T-helper 2 cell treated with Interferon-gamma antibody and Interleukin-4, amounts not matched to agents 5 μg/mL and 100 μg/mL, for 36 hours (primary cell): Measurements from ENCODE around the gene ZNF441.
"Not testable (repeated sequence)": the region's sequence is repeated elsewhere in the genome, so short reads cannot be mapped to it uniquely, and the experiment has no call there.

Source experiments
- DNase-seq: peaks from one replicate; pipeline ENCODE4 v3.0.0; 2021; ENCODE audit warnings: low spot score
- H3K27ac Mint-ChIP-seq: one replicate; pipeline ENCODE4 v1.8.0; 2021; ENCODE audit warnings: mild to moderate bottlenecking, mixed read lengths
- H3K27me3 Mint-ChIP-seq: one replicate; pipeline ENCODE4 v1.8.0; 2021; ENCODE audit warnings: low read depth, mixed read lengths
- H3K36me3 Mint-ChIP-seq: one replicate; pipeline ENCODE4 v1.8.0; 2021; ENCODE audit warnings: low read depth, mixed read lengths
- H3K4me1 Mint-ChIP-seq: one replicate; pipeline ENCODE4 v1.8.0; 2021; ENCODE audit warnings: low read depth, mixed read lengths
- H3K4me3 Mint-ChIP-seq: one replicate; pipeline ENCODE4 v1.8.0; 2022; ENCODE audit warnings: mild to moderate bottlenecking, moderate library complexity, mixed read lengths
- H3K9me3 Mint-ChIP-seq: one replicate; pipeline ENCODE4 v1.8.0; 2021; ENCODE audit warnings: mixed read lengths

The ZNF441 gene

DNA sequence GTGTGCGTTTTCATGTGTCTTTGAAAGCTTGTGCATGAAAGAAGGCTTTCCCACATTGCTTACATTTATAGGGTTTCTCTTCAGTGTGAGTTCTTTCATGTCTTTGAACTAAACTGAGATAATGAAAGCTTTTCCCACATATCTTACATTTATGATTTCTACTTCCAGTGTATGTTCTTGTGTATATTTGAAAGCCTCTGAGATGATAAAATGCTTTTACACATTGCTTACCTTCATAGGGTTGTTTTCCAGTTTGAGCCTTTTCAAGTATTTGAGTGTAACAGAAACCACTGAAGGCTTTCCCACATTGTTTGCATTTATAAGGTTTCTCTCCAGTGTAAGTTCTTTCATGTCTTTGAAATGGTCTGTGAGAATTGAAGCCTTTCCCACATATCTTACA, 9.8 kb upstream of the ZNF441 start:
- Mint-ChIP-seq H3K27me3 (no peaks in the 10 kb centered on the region), H3K36me3 (no peaks in the 10 kb centered on the region), H3K4me3 (no peak overlapping the region), H3K4me1 (no peaks in the 10 kb centered on the region), H3K9me3 (peaks cover 57% of the 10 kb centered on the region), H3K27ac (no peak overlapping the region)
- DNase-seq = no peak

- no peak overlapping the region for H3K27ac Mint-ChIP-seq
- H3K36me3 Mint-ChIP-seq = no peaks in the 10 kb centered on the region
- peaks cover 2% of the 10 kb centered on the region for H3K27me3 Mint-ChIP-seq
- DNase-seq = no peak
- H3K4me1 Mint-ChIP-seq = no peaks in the 10 kb centered on the region
- peaks cover 54% of the 10 kb centered on the region for H3K9me3 Mint-ChIP-seq
- no peak overlapping the region for H3K4me3 Mint-ChIP-seq
These were observed 7.0 kb upstream of the ZNF441 start for GRCh38 chr19:11759805-11760204.

DNA sequence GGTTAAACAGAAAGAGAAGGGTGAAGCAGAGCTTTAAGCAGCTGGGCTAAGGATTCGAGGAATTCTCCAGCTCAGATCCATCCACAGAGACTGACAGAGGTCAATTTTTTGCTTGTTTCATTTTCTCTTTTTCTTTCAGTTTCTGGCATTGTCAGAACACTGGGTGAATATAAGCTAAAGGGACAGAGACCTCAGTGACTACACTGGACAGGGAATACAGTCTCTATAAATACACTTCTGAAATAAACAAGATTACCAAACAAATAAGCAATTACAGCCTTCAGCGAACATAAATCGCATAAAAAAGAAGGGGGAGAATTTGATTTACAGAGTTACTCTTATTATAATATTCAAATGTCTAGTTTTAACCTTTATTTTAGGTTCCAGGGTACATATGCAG, 3.7 kb upstream of the ZNF441 start:
- Mint-ChIP-seq H3K27ac (no peak overlapping the region), H3K36me3 (peaks cover 7% of the 10 kb centered on the region), H3K27me3 (peaks cover 5% of the 10 kb centered on the region), H3K4me1 (peaks cover 5% of the 10 kb centered on the region), H3K9me3 (peaks cover 35% of the 10 kb centered on the region), H3K4me3 (no peak overlapping the region)
- no peak for DNase-seq

- H3K27me3 Mint-ChIP-seq = peaks cover 5% of the 10 kb centered on the region
- H3K4me3 Mint-ChIP-seq = no peak overlapping the region
- H3K9me3 Mint-ChIP-seq = peaks cover 38% of the 10 kb centered on the region
- H3K36me3 Mint-ChIP-seq = peaks cover 10% of the 10 kb centered on the region
- H3K27ac Mint-ChIP-seq = no peak overlapping the region
- H3K4me1 Mint-ChIP-seq = peaks cover 7% of the 10 kb centered on the region
- DNase-seq = no peak
These were observed 3.2 kb upstream of the ZNF441 start for GRCh38 chr19:11763611-11764010.

GRCh38 chr19:11767633-11768133, 883 bp downstream of the ZNF441 start:
- Mint-ChIP-seq H3K36me3 (peaks cover 33% of the 10 kb centered on the region), H3K27me3 (peaks cover 5% of the 10 kb centered on the region), H3K4me3 (peak overlapping the region; percentile 96), H3K9me3 (peaks cover 52% of the 10 kb centered on the region), H3K27ac (peak overlapping the region; percentile 79), H3K4me1 (peaks cover 7% of the 10 kb centered on the region)
- DNase-seq = peak; percentile 17

- no peak overlapping the region for H3K4me3 Mint-ChIP-seq
- no peak for DNase-seq
- peaks cover 58% of the 10 kb centered on the region for H3K9me3 Mint-ChIP-seq
- H3K27me3 Mint-ChIP-seq = peaks cover 1% of the 10 kb centered on the region
- H3K27ac Mint-ChIP-seq = no peak overlapping the region
- peaks cover 7% of the 10 kb centered on the region for H3K4me1 Mint-ChIP-seq
- peaks cover 44% of the 10 kb centered on the region for H3K36me3 Mint-ChIP-seq
These were observed 3.2 kb downstream of the ZNF441 start for GRCh38 chr19:11769995-11770394.

GRCh38 chr19:11771520-11771919, 4.7 kb downstream of the ZNF441 start:
- not testable (repeated sequence) for H3K27ac Mint-ChIP-seq, H3K27me3 Mint-ChIP-seq, H3K4me3 Mint-ChIP-seq, DNase-seq, H3K4me1 Mint-ChIP-seq
- H3K36me3 Mint-ChIP-seq = peaks cover 50% of the 10 kb centered on the region
- peaks cover 65% of the 10 kb centered on the region for H3K9me3 Mint-ChIP-seq

DNA sequence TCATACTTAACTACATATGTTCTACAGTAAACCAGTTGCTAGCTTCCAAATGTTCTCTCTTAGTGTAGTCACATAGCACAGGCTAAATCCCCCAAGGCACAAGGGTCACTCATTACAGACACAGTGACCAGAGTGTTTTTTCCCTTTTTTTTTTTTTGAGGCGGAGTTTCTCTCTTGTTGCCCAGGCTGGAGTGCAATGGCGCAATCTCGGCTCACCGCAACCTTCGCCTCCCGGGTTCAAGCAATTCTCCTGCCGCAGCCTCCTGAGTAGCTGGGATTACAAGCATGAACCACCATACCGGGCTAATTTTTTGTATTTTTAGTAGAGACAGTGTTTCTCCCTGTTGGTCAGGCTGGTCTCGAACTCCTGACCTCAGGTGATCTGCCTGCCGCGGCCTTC, 9.9 kb downstream of the ZNF441 start:
- peaks cover 73% of the 10 kb centered on the region for H3K36me3 Mint-ChIP-seq
- H3K4me3 Mint-ChIP-seq, H3K27me3 Mint-ChIP-seq, H3K4me1 Mint-ChIP-seq, H3K27ac Mint-ChIP-seq, DNase-seq: not testable (repeated sequence)
- peaks cover 76% of the 10 kb centered on the region for H3K9me3 Mint-ChIP-seq

DNA sequence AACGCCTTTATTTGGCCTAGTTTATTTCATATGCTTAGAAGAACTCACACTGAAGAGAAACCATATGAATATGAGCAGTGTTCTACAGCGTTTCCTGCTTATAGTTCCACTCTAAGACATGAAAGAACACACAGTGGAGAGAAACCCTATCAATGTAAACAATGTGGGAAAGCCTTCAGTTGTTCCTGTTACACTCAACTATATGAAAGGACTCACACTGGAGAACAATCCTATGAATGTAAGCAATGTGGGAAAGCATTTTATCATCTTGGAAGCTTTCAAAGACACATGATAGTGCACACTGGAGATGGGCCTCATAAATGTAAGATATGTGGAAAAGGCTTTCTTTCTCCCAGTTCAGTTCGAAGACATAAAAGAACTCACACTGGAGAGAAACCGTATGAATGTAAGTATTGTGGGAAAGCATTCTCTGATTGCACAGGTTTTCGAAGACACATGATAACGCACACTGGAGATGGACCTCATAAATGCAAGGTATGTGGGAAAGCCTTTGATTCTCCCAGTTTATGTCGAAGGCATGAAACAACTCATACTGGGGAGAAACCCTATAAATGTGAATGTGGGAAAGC, 13.7 kb downstream of the ZNF441 start:
- Mint-ChIP-seq H3K9me3 (peaks cover 75% of the 10 kb centered on the region), H3K27ac (no peak overlapping the region), H3K4me1 (no peaks in the 10 kb centered on the region), H3K4me3 (no peak overlapping the region), H3K36me3 (peaks cover 67% of the 10 kb centered on the region), H3K27me3 (no peaks in the 10 kb centered on the region)
- no peak for DNase-seq

DNA sequence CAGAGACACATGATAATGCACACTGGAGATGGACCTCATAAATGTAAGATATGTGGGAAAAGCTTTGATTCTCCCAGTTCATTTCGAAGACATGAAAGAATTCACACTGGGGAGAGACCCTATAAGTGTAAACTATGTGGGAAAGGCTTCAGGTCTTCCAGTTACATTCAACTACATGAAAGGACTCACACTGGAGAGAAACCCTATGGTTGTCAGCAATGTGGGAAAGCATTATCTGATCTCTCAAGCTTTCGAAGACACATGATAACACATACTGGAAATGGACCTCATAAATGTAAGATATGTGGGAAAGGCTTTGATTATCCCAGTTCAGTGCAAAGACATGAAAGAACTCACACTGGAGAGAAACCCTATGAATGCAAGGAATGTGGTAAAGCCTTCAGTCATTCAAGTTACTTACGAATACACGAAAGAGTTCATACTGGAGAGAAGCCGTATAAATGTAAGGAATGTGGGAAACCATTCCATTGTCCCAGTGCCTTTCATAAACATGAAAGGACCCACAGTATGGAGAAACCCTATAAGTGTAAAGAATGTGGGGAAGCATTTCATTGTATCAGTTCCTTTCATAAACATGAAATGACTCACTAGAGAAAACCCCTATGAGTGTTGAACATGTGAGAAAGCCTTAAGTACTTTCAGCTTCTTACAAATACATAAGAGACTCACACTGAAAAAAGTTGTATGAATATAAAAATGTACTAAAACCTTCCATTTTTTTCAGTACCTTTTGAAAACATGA, 14.7 kb downstream of the ZNF441 start:
- Mint-ChIP-seq H3K27me3 (no peaks in the 10 kb centered on the region), H3K27ac (no peak overlapping the region), H3K4me1 (no peaks in the 10 kb centered on the region), H3K4me3 (no peak overlapping the region), H3K9me3 (peaks cover 68% of the 10 kb centered on the region), H3K36me3 (peaks cover 60% of the 10 kb centered on the region)
- no peak for DNase-seq

- no peaks in the 10 kb centered on the region for H3K4me1 Mint-ChIP-seq
- no peaks in the 10 kb centered on the region for H3K27me3 Mint-ChIP-seq
- H3K9me3 Mint-ChIP-seq = peaks cover 75% of the 10 kb centered on the region
- H3K36me3 Mint-ChIP-seq = peaks cover 39% of the 10 kb centered on the region
- DNase-seq = no peak
- no peak overlapping the region for H3K4me3 Mint-ChIP-seq
- no peak overlapping the region for H3K27ac Mint-ChIP-seq
These were observed 17.0 kb downstream of the ZNF441 start for GRCh38 chr19:11783767-11784166.

- Mint-ChIP-seq H3K27ac (no peak overlapping the region), H3K4me3 (no peak overlapping the region), H3K4me1 (no peaks in the 10 kb centered on the region), H3K36me3 (peaks cover 33% of the 10 kb centered on the region), H3K27me3 (no peaks in the 10 kb centered on the region), H3K9me3 (peaks cover 77% of the 10 kb centered on the region)
- no peak for DNase-seq
These were observed 17.6 kb downstream of the ZNF441 start for GRCh38 chr19:11784356-11784755.

GRCh38 chr19:11787536-11787935, 20.7 kb downstream of the ZNF441 start:
- no peak for DNase-seq
- Mint-ChIP-seq H3K4me3 (no peak overlapping the region), H3K4me1 (no peaks in the 10 kb centered on the region), H3K9me3 (peaks cover 77% of the 10 kb centered on the region), H3K27me3 (no peaks in the 10 kb centered on the region), H3K27ac (no peak overlapping the region), H3K36me3 (peaks cover 12% of the 10 kb centered on the region)

DNA sequence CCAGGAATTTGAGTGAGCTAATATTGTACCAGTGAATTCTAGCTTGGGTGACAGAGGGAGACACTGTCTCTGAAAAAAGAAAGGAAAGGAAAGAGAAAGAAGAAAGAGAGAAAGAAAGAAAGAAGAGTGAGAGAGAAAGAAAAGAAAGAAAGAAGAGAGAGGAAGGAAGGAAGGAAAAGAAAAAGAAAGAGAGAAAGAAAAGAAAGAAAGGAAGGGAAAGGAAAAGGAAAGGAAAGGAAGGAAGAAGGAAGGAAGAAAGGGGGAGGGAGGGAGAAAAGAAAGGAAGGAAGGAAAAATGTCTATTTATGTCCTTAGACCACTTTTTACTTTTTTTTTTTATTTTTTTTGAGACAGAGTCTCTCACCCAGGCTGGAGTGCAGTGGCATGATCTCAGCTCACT, 26.1 kb downstream of the ZNF441 start:
- Mint-ChIP-seq H3K27me3 (no peaks in the 10 kb centered on the region), H3K4me1 (peaks cover 8% of the 10 kb centered on the region), H3K36me3 (no peaks in the 10 kb centered on the region), H3K4me3 (no peak overlapping the region), H3K9me3 (peaks cover 40% of the 10 kb centered on the region), H3K27ac (no peak overlapping the region)
- no peak for DNase-seq
